Thyroid gland (tissue), 4 donors: ENCODE measurements around the gene TMEM255B. TPM values are rescaled to one million over a fixed set of nuclear protein-coding genes. Genes with fewer than 3 reads are reported as not detected.

Experiments
- DNase-seq, 2 donors: peaks; one replicate each; pipeline ENCODE4 v3.0.0-alpha.2; 2019
- H3K27ac ChIP-seq, 3 donors: fragments of 200-600 bp; sonication (generic); 1 replicate in 2 of 3; 2 replicates in 1 of 3; pipeline ENCODE4 v1.5.1; 2016 to 2019; ENCODE audit warnings: mild to moderate bottlenecking in 1 of 3, moderate library complexity in 1 of 3
- H3K27me3 ChIP-seq: fragments of 200-600 bp; sonication (generic); one replicate; pipeline ENCODE4 v1.5.1; 2019
- H3K36me3 ChIP-seq, 2 donors: fragments of 200-600 bp; sonication (generic); one replicate each; pipeline ENCODE4 v1.5.1; 2016 to 2019
- H3K4me1 ChIP-seq, 2 donors: fragments of 200-600 bp; sonication (generic); one replicate each; pipeline ENCODE4 v1.5.1; 2017 to 2019
- H3K4me3 ChIP-seq, 3 donors: fragments of 200-600 bp; sonication (generic); replicated peaks in 1 of 3; 1 replicate in 2 of 3; 2 replicates in 1 of 3; pipeline ENCODE4 v1.5.1; 2016; ENCODE audit warnings: mild to moderate bottlenecking in 1 of 3
- H3K9me3 ChIP-seq: fragments of 200-600 bp; sonication (generic); one replicate; pipeline ENCODE4 v1.5.1; 2017
- POLR2A ChIP-seq, 2 donors: fragments of 450-650 bp; IDR thresholded peaks; one replicate each; pipeline ENCODE4 v1.6.1; 2017; ENCODE audit warnings: antibody characterized with exemption in 2 of 2, mild to moderate bottlenecking in 2 of 2, moderate library complexity in 1 of 2
- WGBS, 2 donors: methylation state at CpG; one replicate each; pipeline ENCODE4 v1.1.5; 2017; 5-methylcytosine and 5-hydroxymethylcytosine counted together
- intact Hi-C: fragments of 100-400 bp; cut with DNase I; formaldehyde crosslinking; loops from one replicate; pipeline ENCODE4 v1.15.1; 2023
- total RNA-seq, 4 donors: library from RNA; depleted of rRNA; stranded (reverse); fragments of >200 nt; gene quantifications; one replicate each; pipeline ENCODE4 v1.2.3, GENCODE V29; 2016
- TF ChIP-seq, protein P1 (sequence below), 6 experiments: fragments of 200-600 bp in 3 of 6; fragments of 450-650 bp in 3 of 6; sonication (generic) in 3 of 6; IDR thresholded peaks; one replicate each; pipeline ENCODE4 v1.5.1; 2016 to 2019; ENCODE audit warnings: antibody characterized with exemption in 6 of 6, mild to moderate bottlenecking in 2 of 6, inconsistent platforms in 1 of 6, moderate library complexity in 1 of 6

Gene TMEM255B
- total RNA-seq, 4 donors from 2014 or later = 6.1 to 9.2 (median 8.3) TPM

DNA sequence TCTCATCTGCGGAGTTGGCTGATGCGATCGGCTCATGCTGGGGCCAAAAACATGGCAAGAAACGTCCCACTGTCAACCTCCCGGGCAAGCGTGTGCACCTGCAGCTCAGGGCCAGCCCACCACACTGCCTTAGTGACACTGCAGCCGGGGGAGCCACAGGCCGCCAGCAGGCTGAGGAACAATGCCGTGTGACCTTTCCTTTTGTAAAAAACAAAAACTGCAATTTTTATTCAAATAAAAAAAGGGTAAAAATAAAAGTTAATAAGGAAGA lies 18.8 kb upstream of the TMEM255B start:
- WGBS, 2 donors = 68 to 81% methylated on average over 8 to 9 of the region's 9 CpGs
- no peak overlapping the region for H3K27ac ChIP-seq
- intact Hi-C loops = no loop called here
- H3K9me3 ChIP-seq = no peaks in the 10 kb centered on the region
- H3K4me3 ChIP-seq = no peak overlapping the region
- DNase-seq = no peak
- H3K4me1 ChIP-seq = peaks cover 0 to 7% of the 10 kb centered on the region in 2 donors
- H3K36me3 ChIP-seq = no peaks in the 10 kb centered on the region
- no peaks in the 10 kb centered on the region for H3K27me3 ChIP-seq
- TF ChIP-seq, protein P1, sequence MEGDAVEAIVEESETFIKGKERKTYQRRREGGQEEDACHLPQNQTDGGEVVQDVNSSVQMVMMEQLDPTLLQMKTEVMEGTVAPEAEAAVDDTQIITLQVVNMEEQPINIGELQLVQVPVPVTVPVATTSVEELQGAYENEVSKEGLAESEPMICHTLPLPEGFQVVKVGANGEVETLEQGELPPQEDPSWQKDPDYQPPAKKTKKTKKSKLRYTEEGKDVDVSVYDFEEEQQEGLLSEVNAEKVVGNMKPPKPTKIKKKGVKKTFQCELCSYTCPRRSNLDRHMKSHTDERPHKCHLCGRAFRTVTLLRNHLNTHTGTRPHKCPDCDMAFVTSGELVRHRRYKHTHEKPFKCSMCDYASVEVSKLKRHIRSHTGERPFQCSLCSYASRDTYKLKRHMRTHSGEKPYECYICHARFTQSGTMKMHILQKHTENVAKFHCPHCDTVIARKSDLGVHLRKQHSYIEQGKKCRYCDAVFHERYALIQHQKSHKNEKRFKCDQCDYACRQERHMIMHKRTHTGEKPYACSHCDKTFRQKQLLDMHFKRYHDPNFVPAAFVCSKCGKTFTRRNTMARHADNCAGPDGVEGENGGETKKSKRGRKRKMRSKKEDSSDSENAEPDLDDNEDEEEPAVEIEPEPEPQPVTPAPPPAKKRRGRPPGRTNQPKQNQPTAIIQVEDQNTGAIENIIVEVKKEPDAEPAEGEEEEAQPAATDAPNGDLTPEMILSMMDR (IDR thresholded peaks at IDR 0.05) = no peak
- no peak for TF ChIP-seq POLR2A (IDR thresholded peaks at IDR 0.05)

DNA sequence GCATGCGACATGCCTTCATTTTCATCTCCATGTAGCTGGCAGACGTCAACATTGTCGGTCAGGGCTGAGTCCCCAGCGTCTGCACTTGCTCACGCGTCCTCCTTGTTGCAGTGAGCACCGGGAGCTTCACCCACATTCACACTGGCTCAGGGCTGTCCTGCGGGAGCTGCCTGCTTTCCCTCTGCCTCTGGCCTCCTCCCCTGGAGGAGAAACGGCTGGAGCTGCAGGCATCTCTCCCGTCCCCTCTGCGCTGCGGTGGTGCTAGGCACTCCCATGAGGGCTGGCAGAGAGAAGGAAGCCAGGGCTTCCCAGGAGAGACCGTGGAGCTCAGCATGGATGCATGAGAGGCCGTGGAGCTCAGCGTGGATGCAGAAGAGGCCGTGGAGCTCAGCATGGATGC lies 18.4 kb upstream of the TMEM255B start:
- Histone ChIP-seq H3K4me3 (no peak overlapping the region), H3K27me3 (no peaks in the 10 kb centered on the region), H3K9me3 (no peaks in the 10 kb centered on the region), H3K36me3 (no peaks in the 10 kb centered on the region), H3K4me1 (peaks cover 0 to 7% of the 10 kb centered on the region in 2 donors), H3K27ac (no peak overlapping the region)
- DNase-seq = no peak
- 78 to 79% methylated on average over 16 of the region's 16 CpGs for WGBS, 2 donors
- intact Hi-C loops = no loop called here
- TF ChIP-seq, protein P1 (IDR thresholded peaks at IDR 0.05) = no peak
- no peak for TF ChIP-seq POLR2A (IDR thresholded peaks at IDR 0.05)

DNA sequence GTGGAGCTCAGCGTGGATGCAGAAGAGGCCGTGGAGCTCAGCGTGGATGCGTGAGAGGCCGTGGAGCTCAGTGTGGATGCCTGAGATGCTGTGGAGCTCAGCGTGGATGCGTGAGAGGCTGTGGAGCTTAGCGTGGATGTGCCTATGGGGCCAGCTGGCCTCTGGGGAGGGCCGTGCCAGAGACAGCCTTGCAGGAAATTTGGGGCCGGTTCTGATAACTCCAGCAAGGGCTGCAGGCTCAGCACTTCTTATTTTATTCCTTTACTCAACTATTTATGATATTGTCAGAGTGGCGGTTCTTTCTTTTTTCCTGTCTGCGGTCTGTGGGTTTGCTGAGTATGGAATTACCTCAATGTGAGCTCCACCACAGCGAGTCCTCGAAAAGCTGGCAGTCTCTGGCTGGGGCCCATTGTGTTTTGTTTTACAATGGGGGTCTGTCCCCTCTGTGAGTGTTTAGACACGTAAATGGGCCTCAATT lies 17.8 kb upstream of the TMEM255B start:
- WGBS, 2 donors = 74 to 80% methylated on average over 15 of the region's 15 CpGs
- no peaks in the 10 kb centered on the region for H3K27me3 ChIP-seq
- no peak overlapping the region for H3K4me3 ChIP-seq
- no peak overlapping the region for H3K27ac ChIP-seq
- intact Hi-C loops = no loop called here
- no peak for DNase-seq
- TF ChIP-seq POLR2A (IDR thresholded peaks at IDR 0.05) = no peak
- TF ChIP-seq, protein P1 (IDR thresholded peaks at IDR 0.05) = no peak
- no peaks in the 10 kb centered on the region for H3K36me3 ChIP-seq
- no peaks in the 10 kb centered on the region for H3K9me3 ChIP-seq
- H3K4me1 ChIP-seq = peaks cover 0 to 7% of the 10 kb centered on the region in 2 donors

DNA sequence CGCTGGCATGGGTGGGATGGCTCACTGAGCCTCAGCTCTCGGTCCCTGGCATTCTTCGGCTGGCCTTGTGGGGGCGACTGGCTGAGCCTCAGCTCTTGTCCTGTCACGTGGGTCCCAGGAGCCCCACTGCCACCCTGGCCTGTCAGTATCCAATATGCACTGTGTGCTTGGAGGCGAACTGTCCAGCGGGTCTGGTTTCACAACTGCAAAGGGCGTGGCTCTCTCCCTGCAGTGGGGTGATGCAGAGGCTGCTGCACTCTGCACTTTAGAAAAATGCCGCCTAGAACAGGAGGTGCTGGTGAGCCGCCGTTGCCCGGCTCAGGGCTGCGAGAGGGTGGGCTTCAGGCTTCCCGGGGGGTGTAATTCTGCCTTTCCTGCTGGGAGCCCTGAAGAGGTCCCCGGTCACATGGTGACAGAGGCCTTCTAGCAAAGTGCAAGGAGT lies 17.0 kb upstream of the TMEM255B start:
- 20 to 33% methylated on average over 11 of the region's 15 CpGs for WGBS, 2 donors
- H3K27ac ChIP-seq = no peak overlapping the region
- DNase-seq = peak; percentile 40 to 51
- H3K4me1 ChIP-seq = peaks cover 0 to 7% of the 10 kb centered on the region in 2 donors
- H3K36me3 ChIP-seq = no peaks in the 10 kb centered on the region
- intact Hi-C loops = no loop called here
- H3K4me3 ChIP-seq = no peak overlapping the region
- H3K9me3 ChIP-seq = no peaks in the 10 kb centered on the region
- TF ChIP-seq POLR2A (IDR thresholded peaks at IDR 0.05) = no peak
- TF ChIP-seq, protein P1 (IDR thresholded peaks at IDR 0.05) = peak in 1 of 6 experiments; percentile 14
- H3K27me3 ChIP-seq = no peaks in the 10 kb centered on the region

DNA sequence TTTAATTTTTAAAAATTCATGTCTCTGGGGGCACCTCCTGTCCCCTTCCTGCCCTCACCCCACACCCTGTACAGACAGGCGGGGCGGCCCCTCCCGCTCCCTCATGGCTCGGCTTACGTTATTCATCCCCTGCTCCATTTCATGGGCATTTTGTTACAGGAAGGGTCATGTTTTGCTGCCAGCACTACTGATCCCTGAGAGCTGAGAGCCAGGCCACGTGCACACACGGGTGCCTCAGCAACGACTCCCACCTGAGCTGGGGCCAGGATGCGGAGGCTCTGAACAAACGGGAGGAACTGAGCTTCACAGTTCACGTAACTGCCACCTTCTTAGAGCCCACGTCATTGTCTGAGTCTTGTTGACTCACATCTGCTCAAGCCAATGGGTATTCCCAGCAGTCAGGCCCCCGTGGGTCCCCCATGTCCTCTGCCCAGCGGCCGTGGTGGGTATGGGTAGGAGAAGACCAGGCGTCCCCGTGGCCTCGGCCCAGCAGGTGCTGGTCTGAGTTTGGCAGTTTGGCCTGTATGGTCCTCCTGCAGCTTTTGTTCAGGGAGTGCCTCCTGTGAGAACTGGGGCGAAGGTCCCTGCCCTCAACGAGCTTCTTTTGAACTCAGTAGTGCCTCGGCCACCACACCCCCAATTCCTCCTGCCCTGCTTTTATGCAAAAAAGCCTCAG lies 16.4 kb upstream of the TMEM255B start:
- Histone ChIP-seq H3K36me3 (no peaks in the 10 kb centered on the region), H3K27ac (no peak overlapping the region), H3K4me1 (peaks cover 0 to 7% of the 10 kb centered on the region in 2 donors), H3K9me3 (no peaks in the 10 kb centered on the region), H3K27me3 (no peaks in the 10 kb centered on the region), H3K4me3 (no peak overlapping the region)
- no peak for DNase-seq
- intact Hi-C loops = no loop called here
- 66 to 70% methylated on average over 20 to 21 of the region's 21 CpGs for WGBS, 2 donors
- TF ChIP-seq, protein P1 (IDR thresholded peaks at IDR 0.05) = no peak
- TF ChIP-seq POLR2A (IDR thresholded peaks at IDR 0.05) = no peak
